GM12878 (cell line): ENCODE measurements around the gene FAM171A1.

Experiments used
- CTCF ChIP-seq, 3 experiments: IDR thresholded peaks in 2 of 3; conservative IDR thresholded peaks in 1 of 3; 2 replicates each; pipeline ENCODE4 v1.5.1; 2011; ENCODE audit warnings: low read depth in 3 of 3, low read length in 3 of 3, mild to moderate bottlenecking in 3 of 3, control low read depth in 2 of 3, moderate library complexity in 2 of 3, inconsistent platforms in 1 of 3, mixed read lengths in 1 of 3; ENCODE audit not compliant: control insufficient read depth in 2 of 3, insufficient read depth in 1 of 3; ENCODE audit errors: extremely low read depth in 1 of 3
- SMC3 ChIP-seq: IDR thresholded peaks from 2 replicates; pipeline ENCODE4 v1.6.1; 2011; ENCODE audit warnings: low read length, improper control_type of control experiment, borderline replicate concordance

- TF ChIP-seq CTCF (IDR thresholded peaks at IDR 0.05 in 2 of 3, conservative IDR thresholded peaks at IDR 0.05 in 1 of 3; ENCODE audit: control insufficient read depth in 2 of 3, extremely low read depth in 1 of 3, insufficient read depth in 1 of 3, low read depth in 3 of 3, low read length in 3 of 3) (no peak), SMC3 (no peak)
These were observed 39.9 kb upstream of the FAM171A1 start for GRCh38 chr10:15411010-15411409.
